Memory B cell (primary cell): ENCODE results near the gene NPLOC4.
A peak's percentile ranks its signal among the peaks of the same experiment; 100 is the strongest.

ENCODE experiments used
- ATAC-seq: fragments of 150-1000 bp; cut with Tn5 transposase; 2 replicates; pipeline ENCODE4 v1.10.0; 2021; ENCODE audit warnings: low read depth, mild to moderate bottlenecking, moderate library complexity
- DNase-seq, 2 donors: peaks; one replicate each; pipeline ENCODE4 v3.0.0; 2022; ENCODE audit warnings: low spot score in 2 of 2
- H3K27ac Mint-ChIP-seq: one replicate; pipeline ENCODE4 v1.8.0; 2022; ENCODE audit warnings: mild to moderate bottlenecking, moderate library complexity, mixed read lengths
- H3K27me3 Mint-ChIP-seq: one replicate; pipeline ENCODE4 v1.8.0; 2022; ENCODE audit warnings: mixed read lengths
- H3K36me3 Mint-ChIP-seq: one replicate; pipeline ENCODE4 v1.8.0; 2022; ENCODE audit warnings: mild to moderate bottlenecking, mixed read lengths
- H3K4me1 Mint-ChIP-seq: one replicate; pipeline ENCODE4 v1.8.0; 2022; ENCODE audit warnings: mixed read lengths
- H3K4me3 Mint-ChIP-seq: one replicate; pipeline ENCODE4 v1.8.0; 2022; ENCODE audit warnings: mild to moderate bottlenecking, moderate library complexity, mixed read lengths
- H3K9me3 Mint-ChIP-seq: one replicate; pipeline ENCODE4 v1.8.0; 2022; ENCODE audit warnings: mixed read lengths

The NPLOC4 gene

GRCh38 chr17:81652906-81653771 lies 16.2 kb upstream of the NPLOC4 start:
- peaks cover 7% of the 10 kb centered on the region for H3K27me3 Mint-ChIP-seq
- DNase-seq (peak in 1 of 2 donors; percentile 25), ATAC-seq (peak; percentile 72)
- H3K4me3 Mint-ChIP-seq, result peak overlapping the region; percentile 85
- H3K9me3 Mint-ChIP-seq, result no peaks in the 10 kb centered on the region
- no peaks in the 10 kb centered on the region for H3K36me3 Mint-ChIP-seq
- peaks cover 8% of the 10 kb centered on the region for H3K4me1 Mint-ChIP-seq
- peak overlapping the region; percentile 67 for H3K27ac Mint-ChIP-seq

GRCh38 chr17:81651692-81652091 lies 14.8 kb upstream of the NPLOC4 start:
- Mint-ChIP-seq H3K27me3 (peaks cover 7% of the 10 kb centered on the region), H3K36me3 (no peaks in the 10 kb centered on the region), H3K4me3 (peak overlapping the region; percentile 59), H3K4me1 (peaks cover 10% of the 10 kb centered on the region), H3K27ac (no peak overlapping the region), H3K9me3 (no peaks in the 10 kb centered on the region)
- DNase-seq (no peak), ATAC-seq (no peak)

- Mint-ChIP-seq H3K4me1 (peaks cover 10% of the 10 kb centered on the region), H3K9me3 (no peaks in the 10 kb centered on the region), H3K4me3 (no peak overlapping the region), H3K27me3 (peaks cover 7% of the 10 kb centered on the region), H3K36me3 (no peaks in the 10 kb centered on the region), H3K27ac (no peak overlapping the region)
- no peak for ATAC-seq
- DNase-seq, result no peak
Observed at GRCh38 chr17:81650951-81651350, 14.0 kb upstream of the NPLOC4 start.

GRCh38 chr17:81648707-81649085 lies 11.8 kb upstream of the NPLOC4 start:
- DNase-seq, result no peak
- H3K36me3 Mint-ChIP-seq, result no peaks in the 10 kb centered on the region
- H3K9me3 Mint-ChIP-seq, result no peaks in the 10 kb centered on the region
- ATAC-seq, result no peak
- no peak overlapping the region for H3K4me3 Mint-ChIP-seq
- H3K27ac Mint-ChIP-seq, result no peak overlapping the region
- H3K27me3 Mint-ChIP-seq, result peaks cover 9% of the 10 kb centered on the region
- peaks cover 10% of the 10 kb centered on the region for H3K4me1 Mint-ChIP-seq

- H3K27me3 Mint-ChIP-seq, result peaks cover 5% of the 10 kb centered on the region
- H3K4me1 Mint-ChIP-seq, result peaks cover 5% of the 10 kb centered on the region
- no peak for ATAC-seq
- no peak for DNase-seq
- H3K9me3 Mint-ChIP-seq, result no peaks in the 10 kb centered on the region
- H3K4me3 Mint-ChIP-seq, result no peak overlapping the region
- no peak overlapping the region for H3K27ac Mint-ChIP-seq
- no peaks in the 10 kb centered on the region for H3K36me3 Mint-ChIP-seq
Observed at GRCh38 chr17:81648013-81648706, 11.2 kb upstream of the NPLOC4 start.

- Mint-ChIP-seq H3K27ac (no peak overlapping the region), H3K4me1 (peaks cover 5% of the 10 kb centered on the region), H3K36me3 (no peaks in the 10 kb centered on the region), H3K9me3 (no peaks in the 10 kb centered on the region), H3K27me3 (peaks cover 5% of the 10 kb centered on the region), H3K4me3 (no peak overlapping the region)
- ATAC-seq (no peak), DNase-seq (no peak)
Observed at GRCh38 chr17:81647640-81648012, 10.7 kb upstream of the NPLOC4 start.

GRCh38 chr17:81646869-81647600 lies 10.1 kb upstream of the NPLOC4 start:
- no peak overlapping the region for H3K27ac Mint-ChIP-seq
- H3K4me3 Mint-ChIP-seq, result no peak overlapping the region
- peaks cover 5% of the 10 kb centered on the region for H3K27me3 Mint-ChIP-seq
- H3K4me1 Mint-ChIP-seq, result peaks cover 5% of the 10 kb centered on the region
- H3K9me3 Mint-ChIP-seq, result no peaks in the 10 kb centered on the region
- DNase-seq (no peak), ATAC-seq (no peak)
- no peaks in the 10 kb centered on the region for H3K36me3 Mint-ChIP-seq

GRCh38 chr17:81644976-81645952 lies 8.4 kb upstream of the NPLOC4 start:
- Mint-ChIP-seq H3K36me3 (no peaks in the 10 kb centered on the region), H3K9me3 (no peaks in the 10 kb centered on the region), H3K4me1 (peaks cover 2% of the 10 kb centered on the region), H3K27ac (no peak overlapping the region), H3K27me3 (peaks cover 2% of the 10 kb centered on the region), H3K4me3 (no peak overlapping the region)
- ATAC-seq (no peak), DNase-seq (no peak)

- peaks cover 2% of the 10 kb centered on the region for H3K4me1 Mint-ChIP-seq
- peaks cover 2% of the 10 kb centered on the region for H3K27me3 Mint-ChIP-seq
- ATAC-seq (no peak), DNase-seq (no peak)
- no peak overlapping the region for H3K27ac Mint-ChIP-seq
- H3K9me3 Mint-ChIP-seq, result no peaks in the 10 kb centered on the region
- H3K36me3 Mint-ChIP-seq, result peaks cover 2% of the 10 kb centered on the region
- no peak overlapping the region for H3K4me3 Mint-ChIP-seq
Observed at GRCh38 chr17:81644496-81644895, 7.6 kb upstream of the NPLOC4 start.

- ATAC-seq (no peak), DNase-seq (no peak)
- peaks cover 2% of the 10 kb centered on the region for H3K36me3 Mint-ChIP-seq
- no peaks in the 10 kb centered on the region for H3K9me3 Mint-ChIP-seq
- H3K27me3 Mint-ChIP-seq, result peaks cover 2% of the 10 kb centered on the region
- no peak overlapping the region for H3K27ac Mint-ChIP-seq
- H3K4me3 Mint-ChIP-seq, result no peak overlapping the region
- H3K4me1 Mint-ChIP-seq, result no peaks in the 10 kb centered on the region
Observed at GRCh38 chr17:81641825-81642489, 5.0 kb upstream of the NPLOC4 start.

GRCh38 chr17:81640011-81640410 lies 3.1 kb upstream of the NPLOC4 start:
- Mint-ChIP-seq H3K27me3 (no peaks in the 10 kb centered on the region), H3K36me3 (peaks cover 2% of the 10 kb centered on the region), H3K27ac (no peak overlapping the region), H3K4me3 (no peak overlapping the region), H3K9me3 (no peaks in the 10 kb centered on the region), H3K4me1 (peaks cover 8% of the 10 kb centered on the region)
- DNase-seq (no peak), ATAC-seq (no peak)

GRCh38 chr17:81638683-81639082 lies 1.8 kb upstream of the NPLOC4 start:
- Mint-ChIP-seq H3K4me1 (peaks cover 8% of the 10 kb centered on the region), H3K27ac (no peak overlapping the region), H3K36me3 (peaks cover 2% of the 10 kb centered on the region), H3K4me3 (peak overlapping the region; percentile 2), H3K27me3 (no peaks in the 10 kb centered on the region), H3K9me3 (no peaks in the 10 kb centered on the region)
- DNase-seq (no peak), ATAC-seq (no peak)

- Mint-ChIP-seq H3K4me3 (peak overlapping the region; percentile 97), H3K9me3 (no peaks in the 10 kb centered on the region), H3K27me3 (no peaks in the 10 kb centered on the region), H3K27ac (peak overlapping the region; percentile 81), H3K4me1 (peaks cover 14% of the 10 kb centered on the region), H3K36me3 (peaks cover 2% of the 10 kb centered on the region)
- no peak for DNase-seq
- ATAC-seq, result no peak
Observed at GRCh38 chr17:81635973-81636504, 873 bp downstream of the NPLOC4 start.
